NT2/D1 (cell line): Measurements from ENCODE around the gene C5orf22.

Experiments used
- YY1 ChIP-seq: IDR thresholded peaks from 2 replicates; pipeline ENCODE4 v1.6.1; 2011; ENCODE audit not compliant: insufficient read length, insufficient read depth
- ZNF274 ChIP-seq: IDR thresholded peaks from 2 replicates; pipeline ENCODE4 v1.6.1; 2011; ENCODE audit warnings: mild to moderate bottlenecking, low read depth, low read length

DNA sequence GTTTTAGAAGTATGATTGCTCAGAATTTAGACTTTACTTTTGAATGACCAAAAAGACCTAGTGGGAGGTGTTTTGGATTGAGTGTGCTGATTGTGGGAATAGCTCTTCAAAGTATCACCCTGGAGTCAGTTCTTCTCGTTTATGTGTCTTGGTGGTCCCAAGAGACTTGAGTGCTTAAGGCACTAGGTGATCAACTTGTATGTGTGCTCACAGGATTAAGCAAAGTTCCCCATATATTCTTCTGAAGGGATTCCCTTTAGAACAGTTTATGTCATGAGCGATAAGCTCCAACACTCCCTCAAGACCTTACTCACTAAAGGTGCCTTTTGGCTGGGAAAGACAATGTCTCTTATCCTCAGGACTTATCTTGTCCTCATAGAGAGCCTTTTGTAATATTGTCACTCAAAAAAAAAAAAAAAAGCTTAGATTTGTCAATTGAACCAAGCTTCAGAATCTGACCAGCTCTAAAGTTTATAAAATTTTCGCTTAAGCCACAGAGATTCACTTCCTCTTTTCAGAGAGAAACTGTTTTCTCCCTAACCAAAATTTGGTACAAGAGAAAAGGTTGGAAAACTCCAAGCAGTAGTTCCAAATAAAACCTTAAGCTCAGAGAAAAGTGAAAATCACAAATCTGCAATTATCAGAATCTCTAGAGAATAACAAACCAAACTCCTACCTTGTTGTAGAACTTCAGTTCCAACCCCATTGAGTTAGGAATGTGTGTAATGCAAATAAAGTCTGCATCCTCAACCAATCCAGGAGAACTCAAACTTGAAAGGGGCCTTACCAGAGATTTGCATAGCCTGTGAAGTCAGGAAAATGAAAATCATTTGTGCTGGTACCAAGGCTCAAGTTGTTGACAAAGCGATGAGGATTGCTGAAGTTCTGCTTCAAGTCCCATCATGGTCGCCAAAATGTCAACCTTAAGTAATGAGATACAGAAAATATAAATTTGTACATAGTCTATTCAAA lies 66.8 kb downstream of the C5orf22 start:
- no peak for TF ChIP-seq ZNF274
- TF ChIP-seq YY1 = no peak
